ENCODE measurements around the gene GRIP2.

GRIP2 gene

GRCh38 chr3:14539742-14540491 lies at the start of gene GRIP2:
Gene GRIP2 (minus strand): TSS chr3:14540342. CDS start chr3:14540308, 34 bp downstream.
- DNase-seq (ENCODE audit: low read depth in 2 of 2), result no peak

- no peak for DNase-seq (ENCODE audit: low read depth in 2 of 2)
Measured at GRCh38 chr3:14588425-14589112, 48.4 kb upstream of the GRIP2 start.

- no peak for DNase-seq (ENCODE audit: low read depth in 2 of 2)
Measured at GRCh38 chr3:14587740-14588360, 47.7 kb upstream of the GRIP2 start.

- DNase-seq (ENCODE audit: low read depth in 2 of 2), result no peak
Measured at GRCh38 chr3:14586611-14587010, 46.5 kb upstream of the GRIP2 start.

- DNase-seq (ENCODE audit: low read depth in 2 of 2), result no peak
Measured at GRCh38 chr3:14583548-14584091, 43.5 kb upstream of the GRIP2 start.

GRCh38 chr3:14582045-14582410 lies 41.9 kb upstream of the GRIP2 start:
- no peak for DNase-seq (ENCODE audit: low read depth in 2 of 2)

GRCh38 chr3:14581334-14582044 lies 41.3 kb upstream of the GRIP2 start:
- no peak for DNase-seq (ENCODE audit: low read depth in 2 of 2)

- no peak for DNase-seq (ENCODE audit: low read depth in 2 of 2)
Measured at GRCh38 chr3:14577897-14578296, 37.8 kb upstream of the GRIP2 start.

- no peak for DNase-seq (ENCODE audit: low read depth in 2 of 2)
Measured at GRCh38 chr3:14576163-14576562, 36.0 kb upstream of the GRIP2 start.

GRCh38 chr3:14574183-14574582 lies 34.0 kb upstream of the GRIP2 start:
- DNase-seq (ENCODE audit: low read depth in 2 of 2), result no peak

GRCh38 chr3:14573706-14574105 lies 33.6 kb upstream of the GRIP2 start:
- DNase-seq (ENCODE audit: low read depth in 2 of 2), result no peak

- DNase-seq (ENCODE audit: low read depth in 2 of 2), result no peak
Measured at GRCh38 chr3:14570864-14571263, 30.7 kb upstream of the GRIP2 start.

GRCh38 chr3:14570089-14570488 lies 29.9 kb upstream of the GRIP2 start:
- DNase-seq (ENCODE audit: low read depth in 2 of 2), result no peak

- no peak for DNase-seq (ENCODE audit: low read depth in 2 of 2)
Measured at GRCh38 chr3:14569474-14570000, 29.4 kb upstream of the GRIP2 start.

GRCh38 chr3:14568269-14568668 lies 28.1 kb upstream of the GRIP2 start:
- DNase-seq (ENCODE audit: low read depth in 2 of 2), result no peak

GRCh38 chr3:14566812-14567211 lies 26.7 kb upstream of the GRIP2 start:
- DNase-seq (ENCODE audit: low read depth in 2 of 2), result no peak

GRCh38 chr3:14565868-14566588 lies 25.9 kb upstream of the GRIP2 start:
- no peak for DNase-seq (ENCODE audit: low read depth in 2 of 2)

GRCh38 chr3:14564741-14565140 lies 24.6 kb upstream of the GRIP2 start:
- no peak for DNase-seq (ENCODE audit: low read depth in 2 of 2)

GRCh38 chr3:14563946-14564539 lies 23.9 kb upstream of the GRIP2 start:
- DNase-seq (ENCODE audit: low read depth in 2 of 2), result no peak

GRCh38 chr3:14562121-14562890 lies 22.2 kb upstream of the GRIP2 start:
- DNase-seq (ENCODE audit: low read depth in 2 of 2), result no peak
